ENCODE data around the gene VAMP4.

- TF ChIP-seq CTCF (IDR thresholded peaks at IDR 0.05) (no peak), POLR2A (IDR thresholded peaks at IDR 0.05) (no peak), EP300 (IDR thresholded peaks at IDR 0.05) (no peak)
Measured at GRCh38 chr1:171762143-171762563, 20.3 kb upstream of the VAMP4 start.
